ENCODE results near the gene PLEKHM2.
"Not testable (repeated sequence)": the region's sequence is repeated elsewhere in the genome, so short reads cannot be mapped to it uniquely, and the experiment has no call there.

The PLEKHM2 gene, protein sequence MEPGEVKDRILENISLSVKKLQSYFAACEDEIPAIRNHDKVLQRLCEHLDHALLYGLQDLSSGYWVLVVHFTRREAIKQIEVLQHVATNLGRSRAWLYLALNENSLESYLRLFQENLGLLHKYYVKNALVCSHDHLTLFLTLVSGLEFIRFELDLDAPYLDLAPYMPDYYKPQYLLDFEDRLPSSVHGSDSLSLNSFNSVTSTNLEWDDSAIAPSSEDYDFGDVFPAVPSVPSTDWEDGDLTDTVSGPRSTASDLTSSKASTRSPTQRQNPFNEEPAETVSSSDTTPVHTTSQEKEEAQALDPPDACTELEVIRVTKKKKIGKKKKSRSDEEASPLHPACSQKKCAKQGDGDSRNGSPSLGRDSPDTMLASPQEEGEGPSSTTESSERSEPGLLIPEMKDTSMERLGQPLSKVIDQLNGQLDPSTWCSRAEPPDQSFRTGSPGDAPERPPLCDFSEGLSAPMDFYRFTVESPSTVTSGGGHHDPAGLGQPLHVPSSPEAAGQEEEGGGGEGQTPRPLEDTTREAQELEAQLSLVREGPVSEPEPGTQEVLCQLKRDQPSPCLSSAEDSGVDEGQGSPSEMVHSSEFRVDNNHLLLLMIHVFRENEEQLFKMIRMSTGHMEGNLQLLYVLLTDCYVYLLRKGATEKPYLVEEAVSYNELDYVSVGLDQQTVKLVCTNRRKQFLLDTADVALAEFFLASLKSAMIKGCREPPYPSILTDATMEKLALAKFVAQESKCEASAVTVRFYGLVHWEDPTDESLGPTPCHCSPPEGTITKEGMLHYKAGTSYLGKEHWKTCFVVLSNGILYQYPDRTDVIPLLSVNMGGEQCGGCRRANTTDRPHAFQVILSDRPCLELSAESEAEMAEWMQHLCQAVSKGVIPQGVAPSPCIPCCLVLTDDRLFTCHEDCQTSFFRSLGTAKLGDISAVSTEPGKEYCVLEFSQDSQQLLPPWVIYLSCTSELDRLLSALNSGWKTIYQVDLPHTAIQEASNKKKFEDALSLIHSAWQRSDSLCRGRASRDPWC
- 96.8 to 128 (median 112) reads per million in 3 donors for total RNA-seq

DNA sequence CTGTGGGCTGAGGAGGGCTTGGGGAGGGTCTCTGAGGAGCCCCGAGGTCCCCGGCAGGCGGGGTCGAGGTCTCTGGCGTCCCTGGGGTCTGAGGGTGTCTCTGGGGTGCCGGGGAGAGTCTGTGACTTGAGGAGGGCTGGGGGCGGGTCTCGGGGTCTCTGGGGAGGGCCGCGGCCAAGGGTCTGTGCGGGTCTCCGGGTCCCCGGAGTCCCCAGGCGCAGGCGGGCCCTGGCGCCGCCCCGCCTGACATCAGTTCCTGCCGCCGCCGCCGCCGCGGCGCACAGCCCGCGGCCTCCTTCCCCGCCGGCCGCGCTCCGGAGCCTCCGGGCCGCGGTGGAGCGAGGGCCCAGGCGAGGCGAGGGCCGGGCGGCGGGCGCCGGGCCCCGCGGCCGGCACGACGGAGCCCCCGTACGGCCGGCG is at the start of gene PLEKHM2:
Gene PLEKHM2, plus strand, starts transcription at position 279 of the 420 bp plus-strand sequence. CDS start 239 bp downstream, outside the sequence.
- peak in 1 of 3 donors; percentile 23 for DNase-seq
- Histone ChIP-seq H3K27me3 (replicated peaks; ENCODE audit: control insufficient read depth, insufficient read depth, low read length, poor library complexity, severe bottlenecking) (no peaks in the 10 kb centered on the region), H3K4me3 (ENCODE audit: insufficient read depth, low read depth, low read length, poor library complexity, severe bottlenecking) (peak within 1 kb of the TSS; percentile 96), H3K9me3 (ENCODE audit: control insufficient read depth, low read length) (no peaks in the 10 kb centered on the region), H3K27ac (ENCODE audit: insufficient read depth, low read length, poor library complexity, severe bottlenecking) (peak within 1 kb of the TSS; percentile 95), H3K4me1 (ENCODE audit: control insufficient read depth, insufficient read depth, low read length, poor library complexity, severe bottlenecking) (peaks cover 16% of the 10 kb centered on the region), H3K36me3 (ENCODE audit: control insufficient read depth, insufficient read depth, low read length) (no peaks in the 10 kb centered on the region)

DNA sequence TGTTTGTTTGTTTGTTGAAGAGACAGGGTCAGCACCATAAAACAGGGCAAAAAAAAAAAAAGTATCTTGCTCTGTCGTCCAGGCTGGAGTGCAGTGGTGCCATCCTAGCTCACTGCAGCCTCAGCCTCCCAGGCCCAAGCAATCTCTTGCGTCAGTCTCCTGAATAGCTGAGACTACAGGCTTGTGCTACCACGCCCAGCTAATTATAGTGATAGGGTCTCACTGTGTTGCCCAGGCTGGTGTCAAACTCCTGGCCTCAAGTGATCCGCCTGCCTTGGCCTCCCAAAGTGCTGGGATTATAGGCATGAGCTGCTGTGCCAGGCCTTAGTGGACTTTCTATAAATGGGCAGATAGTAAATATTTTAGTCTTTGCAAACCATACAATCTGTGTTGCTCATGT is 47.7 kb upstream of the PLEKHM2 start:
- no peak for DNase-seq
- H3K4me1 ChIP-seq (ENCODE audit: control insufficient read depth, insufficient read depth, low read length, poor library complexity, severe bottlenecking) = no peaks in the 10 kb centered on the region
- H3K9me3 ChIP-seq (ENCODE audit: control insufficient read depth, low read length) = no peaks in the 10 kb centered on the region
- H3K36me3 ChIP-seq (ENCODE audit: control insufficient read depth, insufficient read depth, low read length) = peaks cover 68% of the 10 kb centered on the region
- no peak overlapping the region for H3K4me3 ChIP-seq (ENCODE audit: insufficient read depth, low read depth, low read length, poor library complexity, severe bottlenecking)
- no peaks in the 10 kb centered on the region for H3K27me3 ChIP-seq (replicated peaks; ENCODE audit: control insufficient read depth, insufficient read depth, low read length, poor library complexity, severe bottlenecking)
- H3K27ac ChIP-seq (ENCODE audit: insufficient read depth, low read length, poor library complexity, severe bottlenecking) = no peak overlapping the region

DNA sequence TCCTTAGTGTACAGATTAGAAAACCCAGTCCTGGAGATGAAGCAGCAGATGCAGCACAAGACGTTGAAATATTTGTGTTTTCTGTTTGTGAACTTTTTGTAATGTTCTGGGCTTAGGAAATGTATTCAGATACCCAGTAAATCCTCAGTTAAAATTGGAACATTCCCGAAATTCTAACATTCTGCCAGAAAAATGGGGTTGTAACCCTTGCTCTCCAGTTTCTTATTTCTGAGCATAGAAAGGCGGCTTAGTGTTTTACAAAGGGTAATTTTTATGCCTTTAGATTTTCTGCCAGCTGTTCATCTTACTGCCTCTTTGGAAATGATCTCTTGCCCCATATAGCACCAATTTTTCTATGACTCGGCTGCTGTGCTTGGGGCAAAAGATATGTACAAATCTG is 46.3 kb upstream of the PLEKHM2 start:
- no peak overlapping the region for H3K27ac ChIP-seq (ENCODE audit: insufficient read depth, low read length, poor library complexity, severe bottlenecking)
- peaks cover 71% of the 10 kb centered on the region for H3K36me3 ChIP-seq (ENCODE audit: control insufficient read depth, insufficient read depth, low read length)
- H3K27me3 ChIP-seq (replicated peaks; ENCODE audit: control insufficient read depth, insufficient read depth, low read length, poor library complexity, severe bottlenecking) = no peaks in the 10 kb centered on the region
- no peaks in the 10 kb centered on the region for H3K9me3 ChIP-seq (ENCODE audit: control insufficient read depth, low read length)
- H3K4me1 ChIP-seq (ENCODE audit: control insufficient read depth, insufficient read depth, low read length, poor library complexity, severe bottlenecking) = no peaks in the 10 kb centered on the region
- H3K4me3 ChIP-seq (ENCODE audit: insufficient read depth, low read depth, low read length, poor library complexity, severe bottlenecking) = no peak overlapping the region
- no peak for DNase-seq

DNA sequence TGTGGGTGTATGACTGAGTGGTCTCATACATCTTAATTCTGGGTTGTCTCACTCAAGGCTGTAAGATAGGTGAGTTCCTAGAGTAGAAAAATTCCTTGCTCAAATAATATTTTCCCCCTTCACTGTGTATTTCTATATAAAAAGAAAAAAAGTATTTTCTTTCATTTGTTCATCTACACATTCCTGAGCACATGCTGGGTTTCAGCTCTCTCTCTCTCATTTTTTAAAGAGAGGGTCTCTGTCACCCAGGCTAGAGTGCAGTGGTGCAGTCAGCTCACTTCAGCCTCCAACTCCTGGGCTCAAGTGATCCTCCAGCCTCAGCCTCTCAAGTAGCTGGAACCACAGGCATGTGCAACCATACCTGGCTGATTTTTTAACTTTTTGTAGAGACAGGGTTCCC is 44.9 kb upstream of the PLEKHM2 start:
- H3K27me3 ChIP-seq (replicated peaks; ENCODE audit: control insufficient read depth, insufficient read depth, low read length, poor library complexity, severe bottlenecking) = no peaks in the 10 kb centered on the region
- peaks cover 70% of the 10 kb centered on the region for H3K36me3 ChIP-seq (ENCODE audit: control insufficient read depth, insufficient read depth, low read length)
- no peak overlapping the region for H3K4me3 ChIP-seq (ENCODE audit: insufficient read depth, low read depth, low read length, poor library complexity, severe bottlenecking)
- no peak for DNase-seq
- H3K4me1 ChIP-seq (ENCODE audit: control insufficient read depth, insufficient read depth, low read length, poor library complexity, severe bottlenecking) = no peaks in the 10 kb centered on the region
- H3K9me3 ChIP-seq (ENCODE audit: control insufficient read depth, low read length) = no peaks in the 10 kb centered on the region
- no peak overlapping the region for H3K27ac ChIP-seq (ENCODE audit: insufficient read depth, low read length, poor library complexity, severe bottlenecking)

DNA sequence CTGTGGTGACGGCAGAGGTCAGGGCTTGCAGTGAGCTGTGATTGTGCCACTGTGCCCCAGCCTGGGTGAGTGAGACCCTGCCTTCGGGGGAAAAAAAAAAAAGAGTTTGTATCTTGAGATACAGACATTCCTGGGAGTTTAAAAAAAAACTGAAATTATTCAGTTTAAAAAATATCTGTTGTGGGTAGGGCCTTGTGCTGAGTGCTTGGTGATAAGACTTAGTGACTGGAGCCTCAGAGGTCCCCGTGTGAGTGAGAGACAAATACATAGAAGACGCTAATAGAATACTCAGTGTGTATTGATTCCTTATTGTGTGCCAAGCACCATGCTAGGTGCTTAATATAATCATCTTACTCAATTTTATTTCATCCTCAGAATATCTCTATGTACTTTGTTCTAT is 44.2 kb upstream of the PLEKHM2 start:
- no peak for DNase-seq
- H3K9me3 ChIP-seq (ENCODE audit: control insufficient read depth, low read length) = no peaks in the 10 kb centered on the region
- no peaks in the 10 kb centered on the region for H3K4me1 ChIP-seq (ENCODE audit: control insufficient read depth, insufficient read depth, low read length, poor library complexity, severe bottlenecking)
- H3K4me3 ChIP-seq (ENCODE audit: insufficient read depth, low read depth, low read length, poor library complexity, severe bottlenecking) = no peak overlapping the region
- H3K27ac ChIP-seq (ENCODE audit: insufficient read depth, low read length, poor library complexity, severe bottlenecking) = no peak overlapping the region
- peaks cover 67% of the 10 kb centered on the region for H3K36me3 ChIP-seq (ENCODE audit: control insufficient read depth, insufficient read depth, low read length)
- H3K27me3 ChIP-seq (replicated peaks; ENCODE audit: control insufficient read depth, insufficient read depth, low read length, poor library complexity, severe bottlenecking) = no peaks in the 10 kb centered on the region

DNA sequence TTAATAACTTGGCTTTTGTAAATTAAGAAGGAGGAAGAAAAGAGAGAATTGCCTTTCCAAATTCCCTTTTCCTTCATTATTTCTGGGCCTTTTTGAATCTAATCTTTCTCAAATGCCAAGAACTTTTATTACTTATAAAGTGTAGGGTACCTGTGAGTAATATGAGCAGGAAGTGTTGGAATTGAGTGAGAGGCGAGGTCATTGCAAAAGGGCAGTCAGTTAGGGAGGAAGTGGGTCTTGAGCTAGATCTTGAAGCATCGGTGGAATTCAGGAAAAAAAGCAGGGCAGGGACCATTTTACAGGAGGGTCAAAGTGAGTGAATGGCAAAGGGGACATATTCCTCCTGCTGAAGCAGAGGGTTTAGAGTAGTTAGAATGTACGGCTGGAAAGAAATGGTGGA is 43.5 kb upstream of the PLEKHM2 start:
- Histone ChIP-seq H3K4me3 (ENCODE audit: insufficient read depth, low read depth, low read length, poor library complexity, severe bottlenecking) (no peak overlapping the region), H3K9me3 (ENCODE audit: control insufficient read depth, low read length) (no peaks in the 10 kb centered on the region), H3K4me1 (ENCODE audit: control insufficient read depth, insufficient read depth, low read length, poor library complexity, severe bottlenecking) (no peaks in the 10 kb centered on the region), H3K27me3 (replicated peaks; ENCODE audit: control insufficient read depth, insufficient read depth, low read length, poor library complexity, severe bottlenecking) (no peaks in the 10 kb centered on the region), H3K36me3 (ENCODE audit: control insufficient read depth, insufficient read depth, low read length) (peaks cover 60% of the 10 kb centered on the region), H3K27ac (ENCODE audit: insufficient read depth, low read length, poor library complexity, severe bottlenecking) (no peak overlapping the region)
- no peak for DNase-seq

DNA sequence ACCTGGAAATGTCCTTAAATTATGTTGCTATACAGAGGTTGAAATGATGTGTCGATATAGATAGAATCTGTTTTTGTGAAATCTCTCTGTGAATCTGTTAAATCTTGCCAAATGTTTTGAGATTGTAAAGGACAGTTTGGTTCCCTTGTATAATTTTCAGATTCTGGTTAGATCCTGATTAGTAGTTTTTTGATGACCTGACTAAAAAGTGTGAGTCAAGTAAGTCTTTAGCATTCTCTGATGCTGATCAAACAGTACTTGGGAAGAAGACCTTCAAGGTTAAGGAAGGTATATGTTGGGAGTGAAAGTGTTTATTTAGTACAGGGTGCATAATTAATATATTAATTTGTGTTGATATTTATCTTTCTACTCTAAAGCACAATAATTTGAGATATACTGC is 34.2 kb upstream of the PLEKHM2 start:
- DNase-seq = no peak
- Histone ChIP-seq H3K36me3 (ENCODE audit: control insufficient read depth, insufficient read depth, low read length) (peaks cover 24% of the 10 kb centered on the region), H3K4me1 (ENCODE audit: control insufficient read depth, insufficient read depth, low read length, poor library complexity, severe bottlenecking) (no peaks in the 10 kb centered on the region), H3K4me3 (ENCODE audit: insufficient read depth, low read depth, low read length, poor library complexity, severe bottlenecking) (no peak overlapping the region), H3K9me3 (ENCODE audit: control insufficient read depth, low read length) (no peaks in the 10 kb centered on the region), H3K27ac (ENCODE audit: insufficient read depth, low read length, poor library complexity, severe bottlenecking) (no peak overlapping the region), H3K27me3 (replicated peaks; ENCODE audit: control insufficient read depth, insufficient read depth, low read length, poor library complexity, severe bottlenecking) (no peaks in the 10 kb centered on the region)

DNA sequence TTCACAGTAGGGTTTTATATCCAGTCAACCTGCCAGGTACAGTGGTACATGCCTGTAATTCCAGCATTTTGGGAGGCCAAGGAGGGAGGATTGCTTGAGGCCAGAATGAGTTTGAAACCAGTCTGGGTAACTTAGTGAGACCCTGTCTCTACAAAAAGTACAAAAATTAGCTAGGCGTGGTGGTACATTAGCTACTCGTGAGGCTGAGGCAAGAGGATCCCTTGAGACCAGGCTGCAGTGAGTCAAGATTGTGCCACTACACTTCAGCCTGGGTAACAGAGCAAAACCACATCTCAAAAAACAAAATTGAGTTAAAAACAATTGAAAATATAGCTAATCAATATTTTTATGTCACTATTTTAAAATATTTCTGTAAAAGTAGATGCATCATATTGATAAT is 33.7 kb upstream of the PLEKHM2 start:
- H3K27ac ChIP-seq (ENCODE audit: insufficient read depth, low read length, poor library complexity, severe bottlenecking) = no peak overlapping the region
- H3K27me3 ChIP-seq (replicated peaks; ENCODE audit: control insufficient read depth, insufficient read depth, low read length, poor library complexity, severe bottlenecking) = no peaks in the 10 kb centered on the region
- peaks cover 24% of the 10 kb centered on the region for H3K36me3 ChIP-seq (ENCODE audit: control insufficient read depth, insufficient read depth, low read length)
- no peak for DNase-seq
- no peak overlapping the region for H3K4me3 ChIP-seq (ENCODE audit: insufficient read depth, low read depth, low read length, poor library complexity, severe bottlenecking)
- H3K4me1 ChIP-seq (ENCODE audit: control insufficient read depth, insufficient read depth, low read length, poor library complexity, severe bottlenecking) = no peaks in the 10 kb centered on the region
- H3K9me3 ChIP-seq (ENCODE audit: control insufficient read depth, low read length) = no peaks in the 10 kb centered on the region

DNA sequence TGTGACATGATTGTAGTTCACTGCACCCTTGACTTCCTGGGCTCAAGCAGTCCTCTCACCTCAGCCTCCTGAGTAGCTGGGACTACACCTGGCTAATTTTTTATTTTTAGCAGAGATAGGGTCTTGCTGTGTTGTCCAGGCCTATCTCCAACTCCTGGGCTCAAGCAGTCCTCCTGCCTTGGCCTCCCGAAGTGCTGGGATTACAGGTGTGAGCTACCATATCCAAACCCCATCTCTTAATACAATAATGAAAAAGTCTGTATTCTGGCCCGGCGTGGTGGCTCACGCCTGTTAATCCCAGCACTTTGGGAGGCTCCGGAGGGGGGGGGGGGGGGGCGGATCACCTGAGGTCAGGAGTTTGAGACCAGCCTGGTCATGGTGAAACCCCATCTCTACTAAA is 32.0 kb upstream of the PLEKHM2 start:
- not testable (repeated sequence) for DNase-seq; H3K27ac ChIP-seq (ENCODE audit: insufficient read depth, low read length, poor library complexity, severe bottlenecking); H3K4me1 ChIP-seq (ENCODE audit: control insufficient read depth, insufficient read depth, low read length, poor library complexity, severe bottlenecking); H3K4me3 ChIP-seq (ENCODE audit: insufficient read depth, low read depth, low read length, poor library complexity, severe bottlenecking); H3K9me3 ChIP-seq (ENCODE audit: control insufficient read depth, low read length); H3K27me3 ChIP-seq (replicated peaks; ENCODE audit: control insufficient read depth, insufficient read depth, low read length, poor library complexity, severe bottlenecking)
- H3K36me3 ChIP-seq (ENCODE audit: control insufficient read depth, insufficient read depth, low read length) = peaks cover 30% of the 10 kb centered on the region

Data from effector memory CD4-positive, alpha-beta T cell (primary cell).